ENCODE data around the gene MAGT1.

The MAGT1 gene

DNA sequence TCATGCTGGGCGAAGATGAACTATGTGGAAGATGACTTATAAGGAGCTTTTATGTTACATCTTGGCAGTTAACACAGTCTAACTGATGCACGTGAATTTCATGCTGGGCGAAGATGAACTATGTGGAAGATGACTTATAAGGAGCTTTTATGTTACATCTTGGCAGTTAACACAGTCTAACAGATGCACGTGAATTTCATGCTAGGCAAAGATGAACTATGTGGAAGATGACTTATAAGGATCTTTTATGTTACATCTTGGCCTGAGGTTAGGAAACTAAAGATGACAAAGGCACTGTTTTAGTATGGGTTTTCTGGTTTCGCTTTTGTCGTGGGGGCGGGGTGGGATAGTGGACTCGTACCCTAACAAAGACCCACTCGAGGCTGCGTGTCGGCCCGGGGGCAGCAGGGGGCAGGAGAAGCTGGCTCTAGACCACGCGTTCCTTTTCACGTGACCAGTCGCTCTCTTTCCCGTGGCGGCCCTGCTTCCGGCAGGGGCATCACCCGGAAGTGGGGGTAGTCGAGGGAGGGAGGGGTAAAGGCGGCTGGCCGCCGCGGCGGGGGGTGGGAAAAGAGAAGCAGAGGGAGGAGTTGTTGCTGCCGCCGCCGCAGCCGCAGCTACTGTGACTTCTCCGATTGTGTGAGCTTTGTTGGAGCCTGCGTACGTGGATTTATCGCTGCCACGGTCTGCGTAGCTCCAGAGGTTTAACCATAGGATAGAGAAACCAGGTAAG, 15.0 kb upstream of the MAGT1 start, which contains the start of gene ATP7A (continued):
- TF ChIP-seq, protein P1, sequence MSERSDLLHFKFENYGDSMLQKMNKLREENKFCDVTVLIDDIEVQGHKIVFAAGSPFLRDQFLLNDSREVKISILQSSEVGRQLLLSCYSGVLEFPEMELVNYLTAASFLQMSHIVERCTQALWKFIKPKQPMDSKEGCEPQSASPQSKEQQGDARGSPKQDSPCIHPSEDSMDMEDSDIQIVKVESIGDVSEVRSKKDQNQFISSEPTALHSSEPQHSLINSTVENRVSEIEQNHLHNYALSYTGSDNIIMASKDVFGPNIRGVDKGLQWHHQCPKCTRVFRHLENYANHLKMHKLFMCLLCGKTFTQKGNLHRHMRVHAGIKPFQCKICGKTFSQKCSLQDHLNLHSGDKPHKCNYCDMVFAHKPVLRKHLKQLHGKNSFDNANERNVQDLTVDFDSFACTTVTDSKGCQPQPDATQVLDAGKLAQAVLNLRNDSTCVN (tag by site-specific recombination; optimal IDR thresholded peaks at IDR 0.05), result no peak
- TF ChIP-seq SALL2 (tag by site-specific recombination; IDR thresholded peaks at IDR 0.05; ENCODE audit: borderline replicate concordance) (no peak), ZNF184 (tag by site-specific recombination; IDR thresholded peaks at IDR 0.05) (no peak), ZNF707 (tag by site-specific recombination; IDR thresholded peaks at IDR 0.05) (no peak), ZNF423 (tag by site-specific recombination; IDR thresholded peaks at IDR 0.05) (no peak), ZNF624 (tag by site-specific recombination; IDR thresholded peaks at IDR 0.05) (no peak), ZNF837 (tag by site-specific recombination; IDR thresholded peaks at IDR 0.05) (no peak), ZSCAN23 (tag by site-specific recombination; IDR thresholded peaks at IDR 0.05) (no peak), ZNF274 (IDR thresholded peaks at IDR 0.05; ENCODE audit: low read length) (no peak), ZNF274 (tag by site-specific recombination; IDR thresholded peaks at IDR 0.05; ENCODE audit: borderline replicate concordance) (no peak), KLF8 (tag by site-specific recombination; IDR thresholded peaks at IDR 0.05) (peak; percentile 27; the same call in 1 of the 2 replicates), ZNF629 (tag by site-specific recombination; IDR thresholded peaks at IDR 0.05) (peak; percentile 32), ZNF670 (tag by site-specific recombination; IDR thresholded peaks at IDR 0.05; ENCODE audit: low read depth) (no peak), ZNF211 (tag by site-specific recombination; IDR thresholded peaks at IDR 0.05; ENCODE audit: low read depth) (no peak), ZNF785 (tag by site-specific recombination; IDR thresholded peaks at IDR 0.05) (no peak), ZBTB20 (tag by site-specific recombination; IDR thresholded peaks at IDR 0.05) (no peak; the same call in 1 of the 2 replicates), SP7 (tag by site-specific recombination; IDR thresholded peaks at IDR 0.05) (0 out of 2 replicates have a peak, but pooled peaks have one; percentile 13), ZNF596 (tag by site-specific recombination; IDR thresholded peaks at IDR 0.05) (0 out of 2 replicates have a peak, but pooled peaks have one; percentile 42), ZBTB8A (tag by site-specific recombination; IDR thresholded peaks at IDR 0.05) (no peak), ZNF530 (tag by site-specific recombination; IDR thresholded peaks at IDR 0.05; ENCODE audit: low read depth) (no peak), KLF10 (tag by site-specific recombination; IDR thresholded peaks at IDR 0.05) (no peak), ZNF747 (tag by site-specific recombination; IDR thresholded peaks at IDR 0.05) (no peak), ZNF112 (tag by site-specific recombination; IDR thresholded peaks at IDR 0.05) (no peak), HOXC10 (CRISPR knock-in tag; IDR thresholded peaks at IDR 0.05) (no peak), ZNF626 (tag by site-specific recombination; IDR thresholded peaks at IDR 0.05) (no peak), ZFP41 (tag by site-specific recombination; IDR thresholded peaks at IDR 0.05; ENCODE audit: borderline replicate concordance) (no peak), ZFP3 (tag by site-specific recombination; IDR thresholded peaks at IDR 0.05; ENCODE audit: low read depth) (no peak), ZNF175 (tag by site-specific recombination; IDR thresholded peaks at IDR 0.05) (no peak), BCL11B (tag by site-specific recombination; IDR thresholded peaks at IDR 0.05; ENCODE audit: low read depth) (no peak)
- TF ChIP-seq, protein P2, sequence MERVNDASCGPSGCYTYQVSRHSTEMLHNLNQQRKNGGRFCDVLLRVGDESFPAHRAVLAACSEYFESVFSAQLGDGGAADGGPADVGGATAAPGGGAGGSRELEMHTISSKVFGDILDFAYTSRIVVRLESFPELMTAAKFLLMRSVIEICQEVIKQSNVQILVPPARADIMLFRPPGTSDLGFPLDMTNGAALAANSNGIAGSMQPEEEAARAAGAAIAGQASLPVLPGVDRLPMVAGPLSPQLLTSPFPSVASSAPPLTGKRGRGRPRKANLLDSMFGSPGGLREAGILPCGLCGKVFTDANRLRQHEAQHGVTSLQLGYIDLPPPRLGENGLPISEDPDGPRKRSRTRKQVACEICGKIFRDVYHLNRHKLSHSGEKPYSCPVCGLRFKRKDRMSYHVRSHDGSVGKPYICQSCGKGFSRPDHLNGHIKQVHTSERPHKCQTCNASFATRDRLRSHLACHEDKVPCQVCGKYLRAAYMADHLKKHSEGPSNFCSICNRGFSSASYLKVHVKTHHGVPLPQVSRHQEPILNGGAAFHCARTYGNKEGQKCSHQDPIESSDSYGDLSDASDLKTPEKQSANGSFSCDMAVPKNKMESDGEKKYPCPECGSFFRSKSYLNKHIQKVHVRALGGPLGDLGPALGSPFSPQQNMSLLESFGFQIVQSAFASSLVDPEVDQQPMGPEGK (tag by site-specific recombination; IDR thresholded peaks at IDR 0.05), result peak; percentile 88
- TF ChIP-seq, protein P3, sequence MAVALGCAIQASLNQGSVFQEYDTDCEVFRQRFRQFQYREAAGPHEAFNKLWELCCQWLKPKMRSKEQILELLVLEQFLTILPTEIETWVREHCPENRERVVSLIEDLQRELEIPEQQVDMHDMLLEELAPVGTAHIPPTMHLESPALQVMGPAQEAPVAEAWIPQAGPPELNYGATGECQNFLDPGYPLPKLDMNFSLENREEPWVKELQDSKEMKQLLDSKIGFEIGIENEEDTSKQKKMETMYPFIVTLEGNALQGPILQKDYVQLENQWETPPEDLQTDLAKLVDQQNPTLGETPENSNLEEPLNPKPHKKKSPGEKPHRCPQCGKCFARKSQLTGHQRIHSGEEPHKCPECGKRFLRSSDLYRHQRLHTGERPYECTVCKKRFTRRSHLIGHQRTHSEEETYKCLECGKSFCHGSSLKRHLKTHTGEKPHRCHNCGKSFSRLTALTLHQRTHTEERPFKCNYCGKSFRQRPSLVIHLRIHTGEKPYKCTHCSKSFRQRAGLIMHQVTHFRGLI (tag by site-specific recombination; IDR thresholded peaks at IDR 0.05), result no peak
- TF ChIP-seq, protein P4, sequence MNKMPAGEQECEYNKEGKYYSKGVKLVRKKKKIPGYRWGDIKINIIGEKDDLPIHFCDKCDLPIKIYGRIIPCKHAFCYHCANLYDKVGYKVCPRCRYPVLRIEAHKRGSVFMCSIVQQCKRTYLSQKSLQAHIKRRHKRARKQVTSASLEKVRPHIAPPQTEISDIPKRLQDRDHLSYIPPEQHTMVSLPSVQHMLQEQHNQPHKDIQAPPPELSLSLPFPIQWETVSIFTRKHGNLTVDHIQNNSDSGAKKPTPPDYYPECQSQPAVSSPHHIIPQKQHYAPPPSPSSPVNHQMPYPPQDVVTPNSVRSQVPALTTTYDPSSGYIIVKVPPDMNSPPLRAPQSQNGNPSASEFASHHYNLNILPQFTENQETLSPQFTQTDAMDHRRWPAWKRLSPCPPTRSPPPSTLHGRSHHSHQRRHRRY (tag by site-specific recombination; IDR thresholded peaks at IDR 0.05), result no peak
- TF ChIP-seq, protein P5, sequence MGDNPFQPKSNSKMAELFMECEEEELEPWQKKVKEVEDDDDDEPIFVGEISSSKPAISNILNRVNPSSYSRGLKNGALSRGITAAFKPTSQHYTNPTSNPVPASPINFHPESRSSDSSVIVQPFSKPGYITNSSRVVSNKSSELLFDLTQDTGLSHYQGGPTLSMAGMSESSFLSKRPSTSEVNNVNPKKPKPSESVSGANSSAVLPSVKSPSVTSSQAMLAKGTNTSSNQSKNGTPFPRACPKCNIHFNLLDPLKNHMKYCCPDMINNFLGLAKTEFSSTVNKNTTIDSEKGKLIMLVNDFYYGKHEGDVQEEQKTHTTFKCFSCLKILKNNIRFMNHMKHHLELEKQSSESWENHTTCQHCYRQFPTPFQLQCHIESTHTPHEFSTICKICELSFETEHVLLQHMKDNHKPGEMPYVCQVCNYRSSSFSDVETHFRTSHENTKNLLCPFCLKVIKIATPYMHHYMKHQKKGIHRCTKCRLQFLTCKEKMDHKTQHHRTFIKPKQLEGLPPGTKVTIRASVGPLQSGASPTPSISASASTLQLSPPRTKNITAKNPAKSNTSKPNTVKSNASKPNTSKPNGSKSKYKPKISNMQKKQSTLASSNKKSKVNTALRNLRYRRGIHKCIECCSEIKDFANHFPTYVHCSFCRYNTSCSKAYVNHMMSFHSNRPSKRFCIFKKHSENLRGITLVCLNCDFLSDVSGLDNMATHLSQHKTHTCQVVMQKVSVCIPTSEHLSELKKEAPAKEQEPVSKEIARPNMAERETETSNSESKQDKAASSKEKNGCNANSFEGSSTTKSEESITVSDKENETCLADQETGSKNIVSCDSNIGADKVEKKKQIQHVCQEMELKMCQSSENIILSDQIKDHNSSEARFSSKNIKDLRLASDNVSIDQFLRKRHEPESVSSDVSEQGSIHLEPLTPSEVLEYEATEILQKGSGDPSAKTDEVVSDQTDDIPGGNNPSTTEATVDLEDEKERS (tag by site-specific recombination; IDR thresholded peaks at IDR 0.05), result no peak
